GM18517 (cell line): Measurements from ENCODE around the gene CMTR1.
"Not testable (repeated sequence)": the region's sequence is repeated elsewhere in the genome, so short reads cannot be mapped to it uniquely, and the experiment has no call there.

ENCODE experiments used
- ATAC-seq: cut with Tn5 transposase; IDR thresholded peaks from one replicate; pipeline ENCODE4 v1.9.1; 2021; ENCODE audit warnings: mild to moderate bottlenecking, moderate library complexity; ENCODE audit not compliant: unreplicated experiment

The CMTR1 gene

DNA sequence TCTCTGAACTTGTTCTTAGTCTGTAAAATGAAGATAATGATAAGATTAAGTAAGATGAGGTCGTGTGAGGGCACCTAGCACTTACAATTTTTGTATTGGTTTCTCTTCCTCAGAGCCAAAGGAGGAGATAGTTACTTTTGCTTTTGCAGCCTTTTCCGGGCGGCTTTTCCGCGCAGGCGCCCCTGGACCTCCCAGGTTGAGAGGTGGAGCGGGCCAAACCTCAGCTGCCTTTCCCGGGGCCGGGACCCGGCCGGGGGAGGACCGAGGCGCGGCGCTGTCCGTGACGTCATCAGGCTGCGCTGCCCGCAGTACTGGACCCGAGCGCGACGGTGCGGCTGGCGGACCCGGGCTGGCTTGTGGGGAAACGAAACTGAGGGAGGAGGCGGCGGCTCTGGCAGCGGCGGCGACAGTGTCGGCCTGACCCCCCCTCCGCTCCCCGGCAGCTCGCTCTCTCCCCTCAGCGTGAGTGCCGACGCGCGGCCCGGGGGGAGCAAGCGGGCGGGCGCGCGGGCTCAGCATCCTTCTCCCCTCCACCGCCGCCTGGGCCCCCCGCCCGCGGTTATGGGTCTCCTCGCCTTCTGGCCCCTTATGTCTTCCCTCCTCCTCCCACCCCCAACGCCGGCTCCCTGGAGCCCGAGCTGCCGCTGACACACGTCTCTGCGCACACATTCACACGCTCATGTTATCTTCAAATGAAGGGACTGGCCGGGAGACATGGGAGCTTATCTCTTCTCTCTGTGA lies at the start of gene CMTR1:
Gene CMTR1 (plus strand): TSS at position 306 of the 741 bp plus-strand sequence. CDS start 2,409 bp downstream, outside the sequence.
- ATAC-seq: peak; percentile 70

DNA sequence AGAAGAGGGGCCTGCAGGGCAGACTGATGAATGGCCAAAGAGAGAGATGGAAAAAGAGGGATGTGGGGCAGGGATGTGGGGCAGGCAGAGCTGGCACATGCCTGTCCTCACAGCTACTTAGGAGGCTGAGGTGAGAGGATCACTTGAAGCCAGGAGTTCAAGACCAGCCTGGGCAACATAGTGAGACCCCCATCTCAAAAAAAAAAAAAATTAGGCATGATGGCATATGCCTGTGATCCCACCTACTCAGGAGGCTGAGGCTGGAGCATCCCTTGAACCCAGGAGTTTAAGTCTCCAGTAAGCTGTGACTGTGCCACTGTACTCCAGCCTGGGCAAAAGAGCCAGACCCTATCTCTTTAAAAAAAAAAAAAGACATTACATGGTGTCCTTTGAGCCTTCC lies 44.4 kb upstream of the CMTR1 start:
- no peak for ATAC-seq

DNA sequence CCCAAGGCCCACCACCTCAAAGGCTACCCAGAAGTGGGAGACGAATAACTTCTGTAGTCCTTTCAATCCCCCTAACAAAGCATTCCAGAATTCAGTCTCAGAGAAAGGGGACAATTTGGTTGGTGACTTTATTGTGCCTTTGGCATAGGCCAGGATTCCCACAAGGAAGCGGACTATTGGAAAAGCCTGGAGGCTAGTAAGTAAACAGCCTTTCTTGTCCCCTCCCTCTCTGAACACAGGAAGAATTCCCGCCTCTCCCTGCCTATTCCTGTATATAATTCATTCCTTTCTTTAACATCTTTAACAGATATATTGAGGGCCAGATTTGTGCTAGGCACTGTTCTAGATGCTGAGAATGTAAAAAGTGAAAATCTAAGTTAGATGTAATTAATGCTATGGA lies 43.2 kb upstream of the CMTR1 start:
- ATAC-seq: no peak

DNA sequence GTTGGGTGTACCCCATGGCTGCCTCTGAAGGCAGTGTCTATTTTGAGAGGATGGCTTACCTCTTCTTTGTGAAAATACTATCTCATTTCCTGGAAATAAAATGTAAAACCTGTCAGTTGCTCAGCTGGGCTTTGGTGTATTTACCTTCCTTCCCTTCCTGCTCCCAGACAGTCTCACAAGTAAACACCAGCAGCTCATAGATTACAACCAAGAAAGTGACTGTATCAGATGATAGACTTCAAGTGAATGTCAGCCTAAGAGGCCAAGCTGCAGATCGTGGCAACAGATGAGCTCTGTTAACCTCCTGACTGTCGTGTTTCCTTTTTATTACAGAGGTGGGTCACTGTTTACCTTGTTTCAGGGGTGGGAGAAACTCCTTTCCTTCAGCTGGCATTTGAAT lies 41.9 kb upstream of the CMTR1 start:
- ATAC-seq: no peak

- no peak for ATAC-seq
These were observed 40.2 kb upstream of the CMTR1 start for GRCh38 chr6:37392821-37393220.

DNA sequence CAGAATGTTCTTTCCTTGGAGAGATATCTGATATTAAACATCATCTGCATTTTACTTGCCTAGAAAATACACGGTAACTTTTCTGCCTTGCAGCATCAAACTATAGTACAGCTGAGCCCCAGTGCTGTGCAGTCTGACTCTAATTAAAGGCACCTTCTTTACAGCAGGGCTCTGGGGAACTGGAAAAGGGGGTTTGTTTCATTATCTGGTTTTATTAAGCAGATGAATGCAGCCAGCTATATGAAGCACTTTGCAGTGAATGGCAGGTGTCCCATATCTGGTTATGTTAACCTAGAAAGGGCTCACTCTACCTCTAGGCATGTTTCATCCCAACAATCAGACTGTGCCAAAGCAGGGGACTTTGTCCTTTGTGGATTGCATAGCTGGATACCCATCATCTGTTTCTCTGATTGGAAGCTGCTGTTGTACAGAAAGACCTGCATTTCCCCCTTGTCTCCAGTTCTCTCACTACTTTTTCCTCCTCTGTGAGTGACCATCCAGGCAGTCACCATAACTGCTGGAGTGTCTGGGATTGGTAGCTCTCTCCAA lies 39.6 kb upstream of the CMTR1 start:
- no peak for ATAC-seq

DNA sequence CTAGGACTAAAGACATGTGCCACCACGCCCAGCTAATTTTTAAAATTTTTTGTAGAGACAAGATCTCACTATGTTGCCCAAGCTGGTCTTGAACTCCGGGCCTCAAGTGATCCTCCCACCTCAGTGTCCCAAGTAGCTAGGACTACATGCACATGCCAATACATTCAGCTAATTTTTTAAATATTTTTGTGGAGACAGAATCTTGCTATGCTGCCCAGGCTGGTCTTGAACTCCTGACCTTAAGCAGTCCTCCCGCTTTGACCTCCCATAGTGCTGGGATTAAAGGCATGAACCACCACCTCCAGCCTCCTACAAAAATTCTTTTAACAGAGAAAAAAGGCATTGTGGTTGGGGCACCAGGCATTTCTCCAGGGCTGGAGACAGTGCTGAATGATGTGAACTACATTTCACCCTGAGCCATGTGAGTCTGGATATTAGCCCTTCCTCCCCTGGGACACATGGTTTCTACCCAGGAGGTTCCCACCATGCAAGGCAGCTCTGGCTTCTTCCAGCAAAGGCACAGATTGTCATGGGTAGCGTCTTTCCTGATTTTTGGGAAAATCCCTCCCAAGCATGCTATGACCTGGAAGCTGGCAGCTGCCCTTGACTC lies 36.3 kb upstream of the CMTR1 start:
- ATAC-seq: no peak

DNA sequence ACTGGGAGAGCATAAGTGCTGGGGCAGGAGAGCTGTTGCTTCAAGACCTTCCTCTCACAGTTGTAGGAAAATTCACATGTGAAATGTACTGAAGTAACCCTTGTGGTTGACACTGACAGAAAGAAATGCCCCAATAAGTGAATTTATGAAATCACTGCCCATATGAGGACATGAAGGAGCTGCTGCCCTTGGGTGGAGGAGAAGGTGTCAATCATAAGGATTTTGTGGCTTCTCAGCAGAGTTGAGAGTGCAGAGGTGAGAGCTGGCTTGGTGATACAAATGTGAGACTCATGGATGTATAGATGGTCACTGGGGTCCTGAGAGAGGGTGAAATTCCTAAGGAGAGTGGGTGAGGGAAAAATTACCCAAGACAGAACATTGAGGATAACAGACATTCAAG lies 33.9 kb upstream of the CMTR1 start:
- ATAC-seq: no peak

- ATAC-seq: no peak
These were observed 33.1 kb upstream of the CMTR1 start for GRCh38 chr6:37399795-37400490.

DNA sequence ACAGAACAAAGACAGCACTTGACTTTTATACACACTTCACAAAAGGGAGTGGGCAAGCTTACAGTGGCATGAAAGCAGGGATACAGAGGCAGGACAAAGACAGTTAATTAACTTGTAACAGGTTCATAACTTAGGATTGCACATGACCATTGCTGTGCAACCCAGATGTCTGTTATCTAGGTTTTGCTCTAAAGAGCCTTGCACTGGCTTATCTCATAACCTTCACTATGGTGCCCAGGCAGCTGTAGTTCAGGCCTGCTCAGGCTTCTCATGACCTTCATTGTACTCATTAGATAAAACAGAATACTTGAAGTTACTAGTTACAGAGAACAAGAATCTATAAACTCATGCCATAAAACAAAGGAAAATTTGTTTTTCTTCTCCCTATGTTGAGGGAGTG lies 31.4 kb upstream of the CMTR1 start:
- ATAC-seq: not testable (repeated sequence)

DNA sequence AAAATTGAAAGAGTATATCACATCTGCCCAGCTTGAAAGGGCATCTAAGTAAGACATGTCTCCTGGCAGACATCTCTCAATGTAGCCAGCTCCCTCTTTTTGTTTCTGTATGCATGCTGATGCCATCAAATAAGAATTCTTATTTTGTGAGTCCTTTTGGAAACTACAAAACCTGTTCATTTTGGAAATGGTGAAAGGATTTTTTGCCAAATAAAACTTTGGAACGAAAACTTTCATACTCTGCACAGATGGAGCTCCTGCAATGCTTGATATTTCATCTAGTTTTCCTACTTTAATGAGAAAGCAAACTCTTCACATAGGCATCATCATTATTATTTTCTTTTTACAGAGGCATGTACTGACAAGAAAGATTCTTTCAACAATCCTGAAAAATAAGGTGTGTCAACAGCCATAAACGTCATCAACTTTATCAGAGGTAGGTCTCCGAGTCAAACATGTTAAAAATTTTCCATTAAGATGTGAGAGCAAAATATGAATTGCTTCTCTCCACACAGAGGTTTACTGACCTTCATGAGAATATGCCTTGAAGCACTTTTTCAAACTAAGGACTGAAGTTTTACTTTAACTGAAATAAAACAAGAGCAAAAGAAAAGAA lies 26.2 kb upstream of the CMTR1 start:
- no peak for ATAC-seq

DNA sequence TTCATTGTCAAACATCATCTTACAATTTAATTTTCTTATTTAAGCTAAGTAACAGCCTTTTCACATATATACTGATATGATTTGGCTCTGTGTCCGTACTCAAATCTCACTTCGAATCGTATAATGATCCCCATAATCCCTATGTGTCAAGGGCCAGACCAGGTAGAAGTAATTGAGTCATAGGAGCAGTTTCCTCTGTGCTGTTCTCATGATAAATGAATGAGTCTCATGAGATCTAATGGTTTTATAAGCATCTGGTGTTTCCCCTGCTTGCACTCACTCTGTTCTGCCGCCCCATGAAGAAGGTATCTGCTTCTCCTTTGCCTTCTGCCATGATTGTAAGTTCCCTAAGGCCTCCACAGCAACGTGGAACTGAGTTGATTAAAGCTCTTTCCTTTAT lies 25.1 kb upstream of the CMTR1 start:
- ATAC-seq: no peak

GRCh38 chr6:37409501-37409900 lies 23.5 kb upstream of the CMTR1 start:
- no peak for ATAC-seq

DNA sequence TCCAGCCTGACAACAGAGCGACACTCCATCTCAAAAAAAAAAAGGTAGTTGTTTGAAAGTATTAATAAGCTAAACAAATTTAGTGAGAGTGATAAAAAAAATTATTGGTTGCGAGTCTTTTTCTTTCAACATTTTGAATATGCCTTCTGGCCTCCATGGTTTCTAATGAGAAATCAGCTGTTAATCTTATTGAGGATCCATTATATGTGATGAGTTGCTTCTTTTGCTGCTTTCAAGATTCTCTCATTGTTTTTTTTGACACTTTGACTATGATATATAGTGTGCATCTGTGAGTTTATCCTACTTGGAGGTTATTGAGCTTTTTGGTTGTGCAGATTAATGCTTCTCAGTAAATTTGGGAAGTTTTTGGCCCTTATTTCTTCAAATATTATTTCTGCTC lies 15.6 kb upstream of the CMTR1 start:
- no peak for ATAC-seq

- no peak for ATAC-seq
These were observed 14.3 kb upstream of the CMTR1 start for GRCh38 chr6:37418722-37419121.

GRCh38 chr6:37426058-37426944 lies 6.7 kb upstream of the CMTR1 start:
- no peak for ATAC-seq

DNA sequence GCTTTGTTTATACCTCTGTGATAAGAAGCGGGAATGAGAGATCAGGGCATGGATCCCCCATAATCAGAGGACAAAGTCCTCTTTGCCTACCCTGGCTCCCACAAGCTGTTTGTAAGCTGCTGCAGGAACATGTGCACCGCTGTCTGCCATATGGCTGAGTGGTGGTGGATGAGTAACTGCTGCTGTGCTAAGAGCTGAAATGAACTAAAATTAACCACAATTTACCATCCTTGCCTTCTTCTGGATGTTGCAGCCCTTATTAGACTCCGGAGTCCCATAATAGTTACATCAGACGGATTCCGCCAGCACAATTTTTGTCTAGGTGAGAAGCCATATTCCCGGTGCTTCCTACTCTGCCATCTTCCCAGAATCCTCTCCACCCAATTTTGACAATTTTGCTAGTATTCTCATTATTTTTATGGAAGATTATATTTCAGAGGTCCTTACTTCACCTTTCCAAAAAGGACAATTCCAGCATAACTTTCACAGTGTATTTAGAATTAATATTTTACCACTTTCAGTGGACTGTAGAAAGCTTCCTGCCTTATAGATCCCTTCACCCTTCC lies 6.0 kb upstream of the CMTR1 start:
- no peak for ATAC-seq

DNA sequence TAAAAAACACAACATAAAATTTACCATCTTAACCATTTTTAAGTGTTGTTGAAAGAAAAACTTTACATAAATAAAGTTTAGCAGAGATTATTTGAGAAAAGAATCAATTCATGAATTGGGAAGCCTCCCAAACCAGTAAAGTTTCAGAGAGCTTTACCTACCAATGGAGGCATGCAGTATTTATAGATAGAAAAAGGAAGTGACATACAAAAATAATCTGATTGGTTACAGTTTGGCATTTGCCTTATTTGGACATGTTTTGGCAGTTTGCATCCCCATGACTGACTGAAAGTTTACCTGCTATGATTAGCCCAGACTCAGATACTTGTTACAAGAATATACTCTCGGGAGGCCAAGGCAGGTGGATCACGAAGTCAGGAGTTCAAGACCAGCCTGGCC lies 3.7 kb upstream of the CMTR1 start:
- ATAC-seq: no peak

DNA sequence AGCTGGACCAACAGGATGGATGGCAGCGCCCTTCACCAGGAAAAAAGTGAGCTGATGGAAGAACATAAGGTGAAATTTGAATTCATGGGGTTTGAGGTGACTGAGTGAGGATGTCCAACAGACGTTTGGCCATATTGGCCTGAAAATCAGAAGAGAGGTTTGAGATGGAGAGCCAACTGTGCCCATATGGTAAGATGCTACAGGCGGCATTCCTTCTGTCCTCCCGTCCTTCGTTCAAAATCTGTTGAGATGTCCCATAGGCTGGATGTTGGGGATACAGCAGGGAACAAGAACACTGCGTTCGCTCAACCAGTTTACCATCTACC lies 468 bp upstream of the CMTR1 start:
- no peak for ATAC-seq

DNA sequence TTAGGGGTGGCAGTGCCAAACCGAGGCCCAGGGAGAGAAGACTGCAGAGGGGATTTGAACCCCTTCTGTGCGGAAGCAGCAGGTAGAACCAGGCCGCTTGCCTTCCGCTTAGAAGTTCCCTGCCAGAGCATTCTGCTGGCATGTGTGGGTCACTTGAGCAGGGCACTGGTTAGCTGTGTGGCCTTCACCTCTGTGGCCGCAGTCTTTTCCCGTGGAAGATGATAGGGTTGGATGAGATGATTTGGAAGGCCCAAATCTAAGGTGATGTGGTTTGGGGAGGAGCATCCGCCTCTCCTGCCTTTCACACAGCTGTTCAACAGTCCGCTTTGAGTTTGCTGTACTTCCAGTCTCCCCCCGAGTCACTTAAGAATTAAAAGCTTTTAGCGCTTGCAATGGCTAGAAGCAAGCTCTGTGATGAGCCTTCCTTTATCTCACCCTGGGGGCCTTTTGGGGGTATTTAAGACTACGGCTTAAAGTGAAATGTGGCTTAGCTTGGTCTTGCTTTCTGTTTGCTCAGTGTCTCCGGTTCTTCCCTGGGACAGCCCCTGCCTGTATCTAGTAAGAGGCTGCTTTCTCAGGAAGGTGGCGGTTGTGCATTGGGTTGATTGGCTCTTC lies 743 bp downstream of the CMTR1 start:
- peak; percentile 26 for ATAC-seq
